ENCODE results near the gene IRAK1BP1.

- TF ChIP-seq CTCF (IDR thresholded peaks at IDR 0.05), result no peak
- no peak for TF ChIP-seq STAT6 (CRISPR knock-in tag; conservative IDR thresholded peaks at IDR 0.05; ENCODE audit: low read depth)
- TF ChIP-seq ARID4B (CRISPR knock-in tag; IDR thresholded peaks at IDR 0.05; ENCODE audit: borderline replicate concordance), result no peak
- no peak for TF ChIP-seq SOX15 (CRISPR knock-in tag; IDR thresholded peaks at IDR 0.05)
- TF ChIP-seq JUN (CRISPR knock-in tag; IDR thresholded peaks at IDR 0.05), result no peak
- no peak for TF ChIP-seq TEAD4 (CRISPR knock-in tag; IDR thresholded peaks at IDR 0.05)
- no peak for TF ChIP-seq NR3C1 (CRISPR knock-in tag; conservative IDR thresholded peaks at IDR 0.05; ENCODE audit: low read depth)
- no peak for TF ChIP-seq ESRRA (CRISPR knock-in tag; IDR thresholded peaks at IDR 0.05; ENCODE audit: borderline replicate concordance)
- TF ChIP-seq NR2C2 (CRISPR knock-in tag; IDR thresholded peaks at IDR 0.05), result no peak
Measured at GRCh38 chr6:78875505-78875904, 8.2 kb downstream of the IRAK1BP1 start.
